GM19463 (cell line): ENCODE results near the gene ZFP36L2.

ENCODE experiments used
- ATAC-seq: cut with Tn5 transposase; IDR thresholded peaks from one replicate; pipeline ENCODE4 v1.9.1; 2021; ENCODE audit warnings: mild to moderate bottlenecking, moderate library complexity; ENCODE audit not compliant: unreplicated experiment

ZFP36L2 gene

GRCh38 chr2:43226558-43226954 is at the start of gene ZFP36L2:
Gene ZFP36L2, minus strand, starts transcription at chr2:43226606. Its CDS starts 291 bp downstream, at chr2:43226315.
- ATAC-seq: peak; percentile 54

GRCh38 chr2:43274721-43275120 is 48.3 kb upstream of the ZFP36L2 start:
- ATAC-seq: no peak

- ATAC-seq: no peak
Observed at GRCh38 chr2:43274055-43274454, 47.6 kb upstream of the ZFP36L2 start.

- peak; percentile 48 for ATAC-seq
Observed at GRCh38 chr2:43273529-43273928, 47.1 kb upstream of the ZFP36L2 start.

GRCh38 chr2:43270930-43271615 is 44.7 kb upstream of the ZFP36L2 start:
- ATAC-seq: no peak

GRCh38 chr2:43270461-43270860 is 44.1 kb upstream of the ZFP36L2 start:
- no peak for ATAC-seq

- ATAC-seq: no peak
Observed at GRCh38 chr2:43269706-43270105, 43.3 kb upstream of the ZFP36L2 start.

- no peak for ATAC-seq
Observed at GRCh38 chr2:43269074-43269572, 42.7 kb upstream of the ZFP36L2 start.

GRCh38 chr2:43268066-43268953 is 41.9 kb upstream of the ZFP36L2 start:
- no peak for ATAC-seq

- no peak for ATAC-seq
Observed at GRCh38 chr2:43267381-43267780, 41.0 kb upstream of the ZFP36L2 start.

- no peak for ATAC-seq
Observed at GRCh38 chr2:43266711-43267111, 40.3 kb upstream of the ZFP36L2 start.

- no peak for ATAC-seq
Observed at GRCh38 chr2:43265421-43265820, 39.0 kb upstream of the ZFP36L2 start.

GRCh38 chr2:43265001-43265400 is 38.6 kb upstream of the ZFP36L2 start:
- ATAC-seq: no peak

- no peak for ATAC-seq
Observed at GRCh38 chr2:43262951-43263350, 36.5 kb upstream of the ZFP36L2 start.

- ATAC-seq: no peak
Observed at GRCh38 chr2:43262239-43262638, 35.8 kb upstream of the ZFP36L2 start.

GRCh38 chr2:43259512-43259911 is 33.1 kb upstream of the ZFP36L2 start:
- no peak for ATAC-seq

GRCh38 chr2:43258547-43259156 is 32.2 kb upstream of the ZFP36L2 start:
- ATAC-seq: no peak

GRCh38 chr2:43255296-43255910 is 29.0 kb upstream of the ZFP36L2 start:
- ATAC-seq: no peak

GRCh38 chr2:43254331-43254730 is 27.9 kb upstream of the ZFP36L2 start:
- ATAC-seq: no peak

- no peak for ATAC-seq
Observed at GRCh38 chr2:43251171-43251731, 24.8 kb upstream of the ZFP36L2 start.

- ATAC-seq: no peak
Observed at GRCh38 chr2:43250015-43250414, 23.6 kb upstream of the ZFP36L2 start.
